ENCODE measurements around the gene RASGRP4.
"Not testable (repeated sequence)": the region's sequence is repeated elsewhere in the genome, so short reads cannot be mapped to it uniquely, and the experiment has no call there.

The RASGRP4 gene

GRCh38 chr19:38412491-38412890 is 13.5 kb downstream of the RASGRP4 start:
- no peak for DNase-seq

DNA sequence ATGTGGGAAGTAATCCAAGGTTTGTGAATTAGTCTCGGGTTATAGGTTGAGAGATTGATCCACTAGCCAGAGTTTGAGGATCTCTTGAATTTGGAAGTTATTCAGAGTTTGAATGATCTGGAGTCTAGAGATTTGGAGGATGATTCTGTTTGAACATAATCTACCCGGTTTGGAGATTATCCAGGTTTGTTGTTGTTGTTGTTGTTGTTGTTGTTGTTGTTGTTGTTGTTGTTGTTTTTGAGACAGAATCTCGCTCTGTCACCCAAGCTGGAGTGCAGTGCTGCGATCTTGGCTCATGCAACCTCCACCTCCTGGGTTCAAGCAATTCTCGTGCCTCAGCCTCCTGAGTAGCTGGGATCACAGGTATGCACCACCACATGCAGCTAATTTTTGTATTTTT is 14.1 kb downstream of the RASGRP4 start:
- not testable (repeated sequence) for DNase-seq

DNA sequence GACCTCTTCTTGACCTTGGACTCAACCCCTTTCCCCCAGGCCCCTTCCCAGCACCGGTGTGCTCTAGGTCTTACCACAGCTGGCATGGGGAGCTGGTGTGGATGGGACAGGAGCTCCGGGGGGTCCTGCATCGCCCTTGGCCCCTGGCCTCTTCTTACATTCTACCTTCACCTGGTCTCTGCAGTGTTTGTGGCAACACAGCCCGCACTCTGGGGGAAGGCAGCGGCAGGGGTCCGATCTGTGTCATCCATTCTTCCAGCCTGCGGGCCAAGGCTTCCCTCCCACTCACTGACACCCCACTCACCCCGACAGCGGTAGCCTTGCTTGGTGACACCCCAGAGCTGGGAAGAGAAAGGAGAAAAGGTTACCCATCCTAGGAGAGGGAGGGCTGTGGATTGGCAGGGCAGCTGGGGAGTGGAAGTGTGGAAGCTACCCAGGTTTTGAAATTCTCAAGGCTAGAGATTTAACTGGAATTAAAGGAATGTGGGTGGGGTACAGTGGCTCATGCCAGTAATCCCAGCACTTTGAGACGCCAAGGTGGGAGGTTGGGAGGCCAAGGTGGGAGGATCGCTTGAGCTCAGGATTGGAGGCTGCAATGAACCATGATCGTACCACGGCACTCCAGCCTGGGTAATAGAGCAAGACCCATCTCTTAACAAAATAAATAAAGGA is 14.8 kb downstream of the RASGRP4 start:
- DNase-seq = no peak

- DNase-seq = not testable (repeated sequence)
These were observed 15.6 kb downstream of the RASGRP4 start for GRCh38 chr19:38410407-38410806.

DNA sequence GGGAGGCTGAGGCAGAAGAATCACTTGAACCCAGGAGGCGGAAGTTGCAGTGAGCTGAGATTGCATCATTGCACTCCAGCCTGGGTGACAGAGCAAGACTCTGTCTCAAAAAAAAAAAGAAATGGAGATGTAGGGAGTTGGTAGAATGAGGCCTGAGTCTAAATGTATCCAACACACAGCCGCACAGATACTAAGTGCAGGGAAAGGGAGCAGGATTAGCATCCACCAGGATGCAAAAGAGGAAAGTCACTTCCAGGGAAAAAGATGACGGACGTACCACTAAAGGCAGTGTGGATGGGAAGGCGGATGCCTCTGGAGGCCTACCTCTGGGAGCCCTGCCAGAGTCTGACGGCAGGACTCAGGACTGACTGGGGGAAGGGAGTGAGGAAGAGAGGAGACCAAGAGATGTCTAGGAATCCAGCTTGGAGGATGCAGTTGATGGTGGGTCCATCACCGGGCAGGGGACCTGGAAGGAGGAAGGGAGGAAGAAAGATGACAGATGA is 16.3 kb downstream of the RASGRP4 start:
- DNase-seq = no peak

- no peak for DNase-seq
These were observed 20.7 kb downstream of the RASGRP4 start for GRCh38 chr19:38405276-38405675.

DNA sequence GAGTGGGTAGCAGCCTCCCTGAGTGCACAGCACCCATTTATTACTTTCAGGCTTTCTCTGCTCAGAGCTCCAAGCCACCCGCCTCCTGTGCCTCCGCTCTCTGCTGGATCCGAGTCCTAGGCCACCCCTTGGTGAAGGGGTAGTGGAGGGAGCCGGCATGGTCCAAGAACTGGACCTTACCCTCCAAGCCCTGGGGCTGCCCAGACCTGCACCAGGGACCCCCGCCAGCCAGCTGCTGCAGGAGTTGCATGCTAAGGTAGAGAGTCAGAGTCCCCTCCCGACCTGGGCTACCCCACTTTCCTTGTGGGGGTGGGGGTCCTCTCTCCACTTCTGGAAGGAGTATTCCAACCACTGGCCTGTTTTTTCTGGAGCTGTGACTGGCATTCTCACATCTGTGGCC is 21.2 kb downstream of the RASGRP4 start:
- no peak for DNase-seq

- DNase-seq = peak; percentile 93
These were observed 22.9 kb downstream of the RASGRP4 start, which contains the start of gene FAM98C for GRCh38 chr19:38402967-38403674. Gene FAM98C, plus strand, starts transcription at chr19:38403093. Its CDS starts 61 bp downstream, at chr19:38403154.

DNA sequence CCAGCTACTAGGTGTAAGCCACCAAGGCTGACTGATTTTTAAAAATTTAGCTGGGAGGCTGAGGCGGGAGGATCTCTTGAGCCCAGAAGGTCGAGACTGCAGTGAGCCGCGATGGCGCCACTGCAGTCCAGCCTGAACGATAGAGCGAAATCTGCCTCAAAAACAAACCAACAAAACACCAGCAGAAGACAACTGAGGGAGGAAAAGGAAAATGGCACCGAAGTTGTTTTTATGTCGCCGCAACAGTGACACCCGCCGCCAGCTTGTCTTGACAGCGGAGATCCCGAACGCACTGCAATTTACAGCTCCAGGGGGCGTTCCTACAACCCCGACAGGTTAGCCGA is 23.4 kb downstream of the RASGRP4 start:
- DNase-seq = no peak

- DNase-seq = no peak
These were observed 24.9 kb downstream of the RASGRP4 start for GRCh38 chr19:38401148-38401547.

DNA sequence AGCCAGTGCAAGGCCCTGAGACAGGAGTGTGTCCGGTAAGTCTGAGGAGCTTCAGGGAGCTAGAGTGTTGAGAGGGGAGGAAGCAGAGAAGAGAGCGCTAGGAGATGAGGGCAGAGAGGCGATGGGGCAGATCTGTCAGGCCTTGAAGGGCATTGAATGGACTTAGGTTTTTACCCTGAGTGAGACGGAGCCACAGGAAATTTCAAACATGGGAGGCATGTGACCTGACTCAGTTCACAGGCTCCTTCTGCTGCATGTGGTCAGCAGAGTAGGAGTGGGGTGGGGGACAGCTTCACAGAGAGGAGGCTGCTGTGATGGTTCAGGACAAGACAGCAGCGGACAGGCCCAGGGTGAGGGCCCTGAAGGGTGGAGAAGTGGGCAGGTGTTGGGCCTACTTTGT is 25.7 kb downstream of the RASGRP4 start:
- no peak for DNase-seq

DNA sequence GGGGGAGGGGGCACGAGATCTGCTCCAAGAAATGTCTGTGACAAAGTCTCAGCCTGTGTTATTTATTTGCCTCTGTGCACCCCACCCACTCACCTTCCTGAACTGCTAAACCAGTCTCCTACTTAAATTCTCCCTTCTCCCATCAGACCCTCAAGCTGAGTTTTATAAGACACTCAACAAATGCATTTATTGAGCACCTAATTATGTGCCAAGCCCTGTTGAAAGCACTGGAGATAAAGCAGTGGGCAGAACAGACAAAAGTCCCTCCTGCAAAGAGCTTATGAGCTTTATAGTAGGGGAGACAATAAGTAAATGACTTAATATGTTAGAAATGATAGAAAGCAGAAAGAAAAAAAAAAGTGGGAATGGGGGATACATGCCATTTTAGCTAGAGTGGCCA is 26.5 kb downstream of the RASGRP4 start:
- DNase-seq = no peak

DNA sequence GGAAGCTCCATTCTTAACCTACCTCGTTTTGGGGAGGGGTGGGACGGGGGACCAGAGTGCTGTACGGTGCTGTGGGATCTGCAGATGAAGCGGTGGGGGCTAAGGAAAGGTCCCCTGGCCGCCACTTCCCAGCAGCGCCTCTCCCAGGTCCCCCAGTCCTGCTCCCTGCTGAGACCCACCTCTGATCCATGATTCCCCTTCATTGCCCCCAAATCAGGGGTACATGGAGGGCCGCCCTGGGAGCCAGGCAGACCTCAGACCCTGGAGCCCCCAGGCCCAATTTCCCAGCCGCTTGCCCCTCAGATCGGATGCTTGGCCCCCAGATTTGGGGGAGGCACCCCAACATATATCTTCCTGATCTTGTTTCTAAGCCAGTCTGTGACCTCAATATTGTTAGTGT is 26.9 kb downstream of the RASGRP4 start:
- DNase-seq = no peak

DNA sequence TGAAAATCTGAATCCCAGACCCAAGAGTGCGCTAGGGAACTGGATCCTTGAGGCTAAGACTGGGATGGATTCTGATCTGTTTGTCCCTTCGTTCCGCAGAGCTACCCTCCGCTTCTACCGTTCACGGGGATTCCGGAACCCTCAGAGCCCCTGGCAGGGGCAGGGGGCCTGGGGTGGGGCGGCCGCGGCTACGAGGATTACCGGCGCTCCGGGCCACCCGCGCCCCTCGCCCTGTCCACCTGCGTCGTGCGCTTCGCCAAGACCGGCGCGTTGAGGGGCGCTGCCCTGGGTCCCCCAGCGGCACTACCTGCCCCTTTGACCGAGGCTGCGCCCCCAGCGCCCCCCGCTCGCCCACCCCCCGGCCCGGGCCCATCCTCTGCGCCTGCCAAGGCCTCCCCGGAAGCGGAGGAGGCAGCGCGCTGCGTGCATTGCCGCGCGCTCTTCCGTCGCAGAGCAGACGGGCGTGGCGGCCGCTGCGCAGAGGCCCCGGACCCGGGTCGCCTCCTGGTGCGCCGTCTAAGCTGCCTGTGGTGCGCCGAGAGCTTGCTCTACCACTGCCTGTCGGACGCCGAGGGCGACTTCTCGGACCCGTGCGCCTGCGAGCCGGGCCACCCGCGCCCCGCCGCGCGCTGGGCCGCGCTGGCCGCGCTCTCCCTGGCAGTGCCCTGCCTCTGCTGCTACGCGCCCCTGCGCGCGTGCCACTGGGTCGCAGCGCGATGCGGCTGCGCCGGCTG is 30.5 kb downstream of the RASGRP4 start:
- no peak for DNase-seq

DNA sequence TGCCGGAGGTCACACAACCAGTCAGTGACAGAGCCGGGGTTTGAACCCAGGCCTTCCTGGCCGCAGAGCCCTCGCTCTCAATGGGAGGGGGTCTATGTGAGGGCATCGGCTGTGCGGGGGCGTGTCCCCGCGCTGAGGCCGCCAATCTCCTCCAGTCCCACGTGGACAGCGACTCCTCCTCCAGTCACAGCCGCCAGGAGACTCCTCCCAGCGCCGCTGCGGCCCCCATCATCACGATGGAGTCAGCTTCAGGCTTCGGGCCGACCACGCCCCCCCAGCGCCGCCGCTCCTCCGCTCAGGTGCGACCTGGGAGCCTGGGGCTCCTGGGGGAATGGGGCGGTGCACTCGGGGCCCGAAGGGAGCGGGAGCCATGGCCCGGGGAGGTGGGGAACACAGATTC is 31.5 kb downstream of the RASGRP4 start:
- no peak for DNase-seq

- DNase-seq = no peak
These were observed 33.2 kb downstream of the RASGRP4 start for GRCh38 chr19:38392707-38393308.

DNA sequence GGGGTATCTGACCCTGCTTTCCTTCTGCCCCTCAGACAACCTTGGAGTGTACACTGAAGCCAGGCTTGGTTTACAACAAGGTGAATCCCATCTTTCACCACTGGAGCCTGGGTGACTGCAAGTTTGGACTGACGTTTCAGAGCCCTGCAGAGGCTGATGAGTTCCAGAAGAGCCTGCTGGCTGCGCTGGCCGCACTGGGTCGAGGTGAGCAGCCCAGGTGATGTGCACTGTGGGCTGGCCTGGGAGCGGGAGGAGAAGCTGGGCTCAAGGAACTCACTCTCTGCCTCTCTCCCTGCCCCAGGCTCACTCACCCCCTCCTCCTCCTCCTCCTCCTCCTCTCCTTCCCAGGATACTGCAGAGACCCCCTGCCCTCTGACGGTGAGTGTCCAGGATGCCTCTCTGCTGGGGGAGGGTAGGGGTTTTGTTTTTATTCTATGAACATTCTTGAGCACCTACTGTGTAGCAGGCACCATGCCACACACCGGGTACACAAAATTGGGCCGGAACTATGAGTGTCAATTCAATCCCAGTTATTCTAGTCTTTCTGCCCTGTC is 34.0 kb downstream of the RASGRP4 start:
- DNase-seq = no peak

DNA sequence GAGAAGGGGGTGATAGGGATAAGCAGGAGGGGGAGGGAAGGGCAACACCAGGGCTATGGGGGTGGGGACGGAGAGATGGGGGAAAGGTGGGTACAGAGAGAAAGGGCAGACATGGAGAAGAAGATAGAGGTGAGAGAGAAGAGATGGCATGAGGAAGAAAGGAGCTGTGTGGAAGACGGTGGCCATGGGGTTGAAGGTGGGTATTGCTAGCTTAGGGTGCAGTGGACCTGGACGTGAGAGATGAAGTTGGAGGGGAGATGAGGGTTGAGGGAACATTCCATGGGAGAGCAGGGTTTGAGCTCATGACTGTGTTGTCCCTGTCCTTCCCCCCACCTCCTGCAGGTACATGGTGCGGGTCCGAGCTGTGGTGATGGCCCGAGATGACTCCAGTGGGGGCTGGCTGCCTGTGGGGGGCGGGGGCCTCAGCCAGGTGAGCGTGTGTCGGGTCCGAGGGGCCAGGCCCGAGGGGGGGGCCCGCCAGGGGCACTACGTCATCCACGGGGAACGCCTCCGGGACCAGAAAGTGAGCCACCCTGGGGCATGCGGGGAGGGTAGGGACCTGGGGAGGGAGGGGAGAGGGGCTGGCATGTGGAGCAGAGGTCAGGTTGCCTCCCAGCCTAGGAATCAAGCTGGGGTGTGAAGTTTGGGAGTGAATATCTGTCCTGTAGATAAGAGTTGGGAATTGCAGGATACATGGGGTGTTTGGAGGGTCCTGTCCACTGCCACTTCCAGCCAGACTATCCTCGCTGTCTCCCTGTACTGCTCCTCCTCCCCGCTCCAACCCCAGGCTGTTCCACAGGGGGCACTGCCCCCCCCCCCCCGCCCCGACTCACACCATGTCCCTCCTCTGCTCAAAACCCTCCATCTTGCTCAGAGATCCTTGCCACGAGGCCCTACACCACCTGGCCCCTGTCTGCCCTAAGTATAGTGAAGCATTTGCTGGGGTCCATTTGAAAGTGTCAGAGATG is 35.8 kb downstream of the RASGRP4 start:
- no peak for DNase-seq

DNA sequence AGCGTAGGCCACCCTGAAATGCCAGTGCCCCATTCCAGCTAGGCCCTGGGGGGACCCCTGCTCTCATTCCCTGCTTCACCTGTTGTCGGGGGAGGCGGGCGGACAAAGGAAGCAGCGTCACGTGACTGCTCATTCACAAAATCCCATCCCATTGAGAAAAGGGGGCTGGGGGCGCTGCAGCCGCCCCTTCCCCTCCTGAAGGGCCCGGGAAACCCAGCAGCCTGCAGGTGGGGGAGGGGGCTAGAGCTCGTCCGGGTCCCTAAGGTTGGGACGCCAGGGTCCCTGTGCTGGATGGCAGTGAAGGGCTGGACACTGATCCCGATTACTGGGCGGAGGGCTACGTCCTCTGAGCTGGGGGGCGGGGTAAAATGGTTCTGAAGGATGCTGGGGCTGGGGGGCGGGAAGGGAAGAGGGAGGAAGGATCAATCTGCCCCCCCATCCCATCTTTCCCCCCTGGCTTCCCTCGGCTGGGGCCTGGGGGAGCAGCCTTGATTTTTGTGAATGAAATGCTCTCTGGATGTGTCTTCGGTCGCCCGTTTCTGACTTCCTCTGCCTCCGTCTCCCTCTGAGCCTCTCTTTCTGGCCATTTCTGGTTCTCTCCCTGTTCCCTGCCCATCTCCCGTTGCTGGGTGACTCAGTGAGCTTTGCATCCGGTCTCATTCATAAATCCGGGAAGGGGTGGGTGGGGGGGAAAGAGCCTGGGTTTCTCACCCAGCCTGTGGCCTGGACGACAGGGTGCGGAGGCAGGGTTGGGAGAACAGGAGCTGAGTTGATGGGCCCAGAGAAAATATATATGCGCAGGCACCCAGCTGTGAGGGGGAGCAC is 36.7 kb downstream of the RASGRP4 start:
- DNase-seq = peak; percentile 22

DNA sequence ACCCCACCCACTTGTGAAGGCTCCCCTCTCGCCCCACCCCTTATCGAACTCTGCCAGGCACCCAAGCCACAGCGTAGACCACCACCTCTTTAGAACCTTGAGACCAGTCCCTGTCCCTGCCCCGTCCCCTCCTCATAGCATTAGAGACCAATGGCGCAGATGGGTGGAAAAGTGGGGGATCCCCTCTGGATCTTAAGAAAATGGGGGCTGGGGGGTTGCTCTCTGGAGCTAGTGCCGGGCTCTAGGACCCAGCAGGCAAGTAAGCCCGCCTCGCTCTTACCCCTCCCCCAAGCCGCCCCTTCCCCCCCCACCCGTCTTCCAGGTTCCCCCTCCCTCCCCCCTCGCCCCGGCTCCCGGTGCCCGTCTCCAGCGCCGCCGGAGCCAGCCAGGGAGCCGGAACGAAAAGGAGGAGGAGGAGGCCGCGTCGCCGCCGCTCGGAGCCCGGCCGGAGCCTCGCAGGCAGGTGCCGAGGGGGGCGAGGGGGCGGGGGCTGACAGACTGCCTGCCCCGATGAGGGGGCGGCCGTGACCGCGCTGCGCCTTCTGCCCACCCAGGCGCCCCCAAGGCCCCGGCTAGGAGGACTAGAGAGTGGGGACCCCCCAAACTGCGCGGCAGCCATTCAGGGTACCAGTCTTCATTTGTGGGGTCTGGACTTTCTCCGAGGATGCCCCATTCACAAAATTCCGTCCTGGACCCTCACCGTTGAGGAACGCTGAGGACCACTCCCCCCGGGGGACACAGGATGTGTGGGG is 37.5 kb downstream of the RASGRP4 start, which contains the start of gene SPRED3:
Gene SPRED3, plus strand, starts transcription at position 349 of the 752 bp plus-strand sequence. CDS start 1,606 bp downstream, outside the sequence.
- peak; percentile 52 for DNase-seq
